K562 (cell line): Measurements from ENCODE around the gene MYO18A. TPM values are rescaled to one million over a fixed set of nuclear protein-coding genes. Genes with fewer than 3 reads are reported as not detected.

ENCODE experiments used
- ATAC-seq: fragments of 200-7000 bp; cut with Tn5 transposase; 3 replicates; pipeline ENCODE4 v1.9.1; 2020; ENCODE audit warnings: moderate library complexity
- BruUV-seq: library from RNA; stranded (reverse); fragments of 400-500 nt; replicated peaks from 2 replicates; lab custom pipeline; 2021; lab: Mats Ljungman, UMichigan
- CTCF ChIA-PET: fragments of 300-600 bp; formaldehyde crosslinking; extraction: SDS; loops from one replicate; lab custom pipeline; 2021; ENCODE audit warnings: low intra/inter-chr PET ratio; lab: Yijun Ruan, JAX
- POLR2A ChIA-PET: fragments of 300-600, 350-650 bp; sonication (Branson Sonifier 250); formaldehyde crosslinking; extraction: SDS; loops from one replicate; lab custom pipeline; 2021; ENCODE audit warnings: antibody characterized with exemption, inconsistent platforms; lab: Yijun Ruan, JAX
- DNase-seq, 4 experiments: peaks; one replicate each; pipeline versions ENCODE4 v3.0.0 to v3.0.0-alpha.2; 2011 to 2018; ENCODE audit warnings: low spot score in 3 of 4, mixed read lengths in 3 of 4; ENCODE audit errors: extremely low read depth in 1 of 4
- FAIRE-seq: peaks from 2 replicates; lab custom pipeline; 2011; peaks lifted over from hg19 to GRCh38; lab: Jason Lieb, UNC
- H2AFZ ChIP-seq: 2 replicates; pipeline ENCODE4 v1.6.0; 2011; ENCODE audit warnings: low read depth, low read length, control low read depth, inconsistent platforms
- H3K27ac ChIP-seq: fragments of 200-600 bp; 3 replicates; pipeline ENCODE4 v1.8.0; 2011; ENCODE audit warnings: low read depth, mild to moderate bottlenecking, control low read depth, inconsistent platforms, low read length, moderate library complexity, mixed read lengths; ENCODE audit errors: extremely low read depth
- H3K27me3 ChIP-seq, 2 experiments: fragments of 300-600 bp in 1 of 2; 2 replicates in 1 of 2; 3 replicates in 1 of 2; pipeline versions ENCODE4 v1.6.0 to v1.8.0; 2011; ENCODE audit warnings: inconsistent platforms in 2 of 2, low read length in 2 of 2, mild to moderate bottlenecking in 1 of 2, mixed read lengths in 1 of 2, moderate library complexity in 1 of 2; ENCODE audit not compliant: control insufficient read depth in 2 of 2, insufficient read depth in 2 of 2
- H3K36me3 ChIP-seq: fragments of 300-600 bp; 3 replicates; pipeline ENCODE4 v1.8.0; 2011; ENCODE audit warnings: mild to moderate bottlenecking, low read length, inconsistent platforms; ENCODE audit not compliant: control insufficient read depth, insufficient read depth
- H3K4me1 ChIP-seq, 2 experiments: fragments of 200-600 bp in 1 of 2; replicated peaks in 1 of 2; 2 replicates in 1 of 2; 3 replicates in 1 of 2; pipeline versions ENCODE4 v1.5.1 to v1.8.0; 2011; ENCODE audit warnings: inconsistent platforms in 2 of 2, low read length in 2 of 2, mild to moderate bottlenecking in 1 of 2, mixed read lengths in 1 of 2, moderate library complexity in 1 of 2; ENCODE audit not compliant: control insufficient read depth in 2 of 2, insufficient read depth in 2 of 2
- H3K4me2 ChIP-seq: 2 replicates; pipeline ENCODE4 v1.6.1; 2011; ENCODE audit warnings: low read length, control low read depth, inconsistent platforms, mixed read lengths; ENCODE audit not compliant: insufficient read depth
- H3K4me3 ChIP-seq: fragments of 200-600 bp; sonication (generic), shearing (Covaris generic); 2 replicates; pipeline ENCODE4 v1.5.1; 2016; ENCODE audit warnings: control low read depth, inconsistent platforms
- H3K79me2 ChIP-seq: fragments of 200-600 bp; 3 replicates; pipeline ENCODE4 v1.8.0; 2011; ENCODE audit warnings: low read length, inconsistent platforms; ENCODE audit not compliant: control insufficient read depth, insufficient read depth
- H3K9ac ChIP-seq, 2 experiments: 2 replicates each; pipeline versions ENCODE4 v1.6.0 to v1.6.1; 2011; ENCODE audit warnings: low read depth in 2 of 2, low read length in 2 of 2, control low read depth in 1 of 2, inconsistent platforms in 1 of 2, mild to moderate bottlenecking in 1 of 2, mixed read lengths in 1 of 2; ENCODE audit not compliant: insufficient read depth in 1 of 2
- H3K9me1 ChIP-seq: one replicate; pipeline ENCODE4 v1.6.0; 2011; ENCODE audit warnings: inconsistent platforms, mild to moderate bottlenecking, low read length, moderate library complexity; ENCODE audit not compliant: control insufficient read depth, insufficient read depth
- H3K9me3 ChIP-seq: replicated peaks from 2 replicates; pipeline ENCODE4 v1.5.1; 2011; ENCODE audit warnings: low read depth, low read length, inconsistent platforms; ENCODE audit not compliant: control insufficient read depth, insufficient read depth
- H4K20me1 ChIP-seq: replicated peaks from 2 replicates; pipeline ENCODE4 v1.6.1; 2011; ENCODE audit warnings: low read length, inconsistent platforms, mixed read lengths; ENCODE audit not compliant: control insufficient read depth, insufficient read depth
- CREB3L1 ChIP-seq: fragments of 450-650 bp; IDR thresholded peaks from 2 replicates; pipeline ENCODE4 v1.6.1; 2014; ENCODE audit warnings: low read depth, mild to moderate bottlenecking, moderate library complexity, borderline replicate concordance
- HNRNPLL ChIP-seq: fragments of 200-400 bp; formaldehyde crosslinking; IDR thresholded peaks from 2 replicates; pipeline ENCODE4 v1.6.1; 2017; ENCODE audit warnings: low read length, low read depth, mild to moderate bottlenecking; ENCODE audit not compliant: poor library complexity, severe bottlenecking
- MAZ ChIP-seq, 2 experiments: fragments of 450-650 bp in 1 of 2; sonication (generic) in 1 of 2; formaldehyde crosslinking; IDR thresholded peaks in 1 of 2; conservative IDR thresholded peaks in 1 of 2; 2 replicates each; pipeline versions ENCODE4 v1.4.0 to v1.5.0; 2020; ENCODE audit warnings: mild to moderate bottlenecking in 1 of 2, missing genetic modification reagents in 1 of 2
- RB1 ChIP-seq: fragments of 450-650 bp; IDR thresholded peaks from 2 replicates; pipeline ENCODE4 v1.6.1; 2017; ENCODE audit warnings: low read depth, mild to moderate bottlenecking
- REST ChIP-seq, 2 experiments: fragments of 450-650 bp; formaldehyde crosslinking in 1 of 2; IDR thresholded peaks; 2 replicates each; pipeline versions ENCODE4 v1.4.0 to v1.6.1; 2014 to 2020; ENCODE audit warnings: mild to moderate bottlenecking in 2 of 2, borderline replicate concordance in 1 of 2, low read depth in 1 of 2
- WGBS: fragments of 100-300 bp; shearing (Covaris generic); methylation state at CpG from one replicate; pipeline ENCODE4 v1.1.6; 2016; ENCODE audit warnings: low coverage, mixed read lengths; ENCODE audit not compliant: insufficient coverage; ENCODE audit errors: missing lambda C conversion rate; 5-methylcytosine and 5-hydroxymethylcytosine counted together
- in situ Hi-C: fragments of 300-500 bp; cut with MboI; formaldehyde crosslinking; loops from 4 replicates; pipeline ENCODE4 v1.15.0; 2018; ENCODE audit warnings: inconsistent platforms, mixed read lengths
- intact Hi-C: fragments of 100-400 bp; cut with micrococcal nuclease; formaldehyde crosslinking; loops from 2 replicates; pipeline ENCODE4 v1.14.2; 2022
- polyA plus RNA-seq, 8 experiments: library from polyadenylated mRNA; depleted of rRNA in 4 of 8; stranded (reverse) in 5 of 8; unstranded in 3 of 8; fragments of >200 nt; fragmentation: Nextera tagmentation in 2 of 8; fragmentation: Illumina TruSeq in 1 of 8; extraction: Ambion mirVana in 2 of 8; extraction: Trizol in 1 of 8; gene quantifications; 2 replicates each; pipeline versions ENCODE4 v1.2.1 to v1.2.3, GENCODE V29; 2011 to 2014; ENCODE audit warnings: inconsistent platforms in 1 of 8, missing spikeins in 1 of 8
- total RNA-seq, 7 experiments: library from RNA; depleted of rRNA in 6 of 7; stranded (reverse); fragments of >200 nt in 6 of 7; fragmentation: Illumina TruSeq in 2 of 7; extraction: Trizol in 2 of 7; gene quantifications; 2 replicates each; pipeline versions ENCODE4 v1.2.1 to v1.2.3, GENCODE V29; 2011 to 2021; ENCODE audit warnings: low replicate concordance in 1 of 7

MYO18A gene
- total and polyA plus RNA-seq, 9 of the 15 experiments (the other 6 are each of a cell fraction or from before 2014, with no cell fraction given) = 2.5 to 65.4 (median 17.1) TPM

DNA sequence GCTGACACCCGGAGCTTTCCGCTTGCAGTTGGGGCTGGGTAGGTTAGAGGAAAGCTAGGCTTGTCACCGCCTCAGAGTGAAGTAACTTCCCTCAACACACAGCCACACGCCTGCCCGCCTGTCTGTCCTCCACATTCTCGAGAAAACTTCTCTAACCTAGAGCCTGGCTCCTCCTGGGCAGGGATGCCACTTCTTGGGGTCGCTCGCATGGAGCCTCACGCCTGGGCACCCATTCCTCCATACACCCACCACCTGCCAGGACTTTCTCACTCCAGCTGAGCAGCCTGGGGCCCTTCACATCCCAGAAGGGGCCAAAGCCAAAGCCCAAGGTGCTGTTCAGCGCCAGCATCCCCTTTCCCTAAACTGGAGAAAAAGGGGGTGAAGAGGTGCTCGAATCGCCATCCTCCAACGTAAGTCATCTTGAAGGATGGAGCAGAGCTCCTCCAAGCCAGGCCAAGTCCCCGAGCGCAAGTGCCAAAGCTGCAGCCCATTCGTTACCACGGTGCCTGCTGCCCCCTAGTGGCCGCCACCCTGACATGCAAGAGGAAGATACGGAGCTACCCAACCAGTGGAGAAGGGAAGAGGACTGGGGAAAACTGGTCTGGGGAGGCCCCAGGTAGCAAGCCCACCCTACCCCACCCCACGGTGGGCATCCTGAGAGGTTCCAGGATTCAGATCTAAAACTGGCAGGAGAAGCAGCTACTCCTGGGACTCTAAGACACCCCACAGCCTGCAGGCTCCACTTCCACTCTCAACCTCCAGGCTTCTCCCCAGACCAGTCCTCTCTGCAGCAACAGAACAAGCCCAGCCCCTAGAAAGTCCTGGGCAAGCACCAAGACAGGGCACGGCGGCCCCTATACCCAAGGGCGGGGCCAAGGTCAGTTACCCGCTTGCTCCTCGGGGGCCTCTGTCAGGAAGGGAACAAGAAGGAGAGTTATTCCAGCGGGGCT, 63.1 kb downstream of the MYO18A start:
- CTCF ChIA-PET = interaction anchor here (0.5 to 3.0 kb wide), 3 partner anchors 151 to 432 kb away, joined by 3 to 22 read pairs (median 4); no protein-coding TSS in a partner anchor
- H3K9me1 ChIP-seq = peaks cover 9% of the 10 kb centered on the region
- DNase-seq (peak; percentile 75 to 82 (median 79)), ATAC-seq (peak; percentile 88), FAIRE-seq (peak; percentile 83)
- peaks cover 25% of the 10 kb centered on the region; the same call in 1 of the 2 replicates for H4K20me1 ChIP-seq
- POLR2A ChIA-PET = interaction anchor here (0.5 to 1.6 kb wide), 9 partner anchors 15 to 697 kb away, joined by 3 to 8 read pairs (median 4); partner anchors contain the start of gene PHF12
- H3K79me2 ChIP-seq = no peaks in the 10 kb centered on the region
- H3K9me3 ChIP-seq = no peaks in the 10 kb centered on the region
- H3K9ac ChIP-seq = peak overlapping the region in 1 of 2 experiments; percentile 43; a peak in 1 of 4 replicates
- H3K27ac ChIP-seq = no peak overlapping the region
- no peaks in the 10 kb centered on the region for H3K27me3 ChIP-seq
- H3K4me2 ChIP-seq = 0 out of 2 replicates have a peak overlapping the region, but pooled peaks have one; percentile 3
- peaks cover 79% of the 10 kb centered on the region; the same call in 2 of the 3 replicates for H3K36me3 ChIP-seq
- H2AFZ ChIP-seq = no peak overlapping the region
- in situ Hi-C loops (no loop called here), intact Hi-C loops (loop anchor here (1.0 to 10.0 kb wide), 2 partner anchors 152 to 392 kb away; partner anchors contain the start of genes NEK8 and TLCD1)
- H3K4me1 ChIP-seq = peaks cover 10 to 11% of the 10 kb centered on the region in 2 experiments; a peak in 4 of 5 replicates
- WGBS = 46% methylated on average over 22 of the region's 26 CpGs
- no TSS peak for BruUV-seq
- H3K4me3 ChIP-seq = no peak overlapping the region
- TF ChIP-seq CREB3L1 (no peak), REST (IDR thresholded peaks at IDR 0.05; ENCODE audit: borderline replicate concordance) (peak; percentile 67), REST (CRISPR knock-in tag; IDR thresholded peaks at IDR 0.05; ENCODE audit: low read depth) (peak; percentile 17; the same call in 1 of the 2 replicates), MAZ (CRISPR knock-in tag; conservative IDR thresholded peaks at IDR 0.05 in 1 of 2, IDR thresholded peaks at IDR 0.05 in 1 of 2) (peak in 1 of 2 experiments; percentile 42; a peak in 1 of 4 replicates), HNRNPLL (peak; percentile 21), RB1 (0 out of 2 replicates have a peak, but pooled peaks have one; percentile 35)
